NCI-H82 treated with DMSO at 0.1 percent for 48 hours (cell line): ENCODE measurements around the gene LILRB3.
"Not testable (repeated sequence)": the region's sequence is repeated elsewhere in the genome, so short reads cannot be mapped to it uniquely, and the experiment has no call there.

Experiments
- DNase-seq: peaks from one replicate; lab custom pipeline; 2025; ENCODE audit not compliant: unreplicated experiment; lab: John Stamatoyannopoulos, UW

Gene LILRB3

DNA sequence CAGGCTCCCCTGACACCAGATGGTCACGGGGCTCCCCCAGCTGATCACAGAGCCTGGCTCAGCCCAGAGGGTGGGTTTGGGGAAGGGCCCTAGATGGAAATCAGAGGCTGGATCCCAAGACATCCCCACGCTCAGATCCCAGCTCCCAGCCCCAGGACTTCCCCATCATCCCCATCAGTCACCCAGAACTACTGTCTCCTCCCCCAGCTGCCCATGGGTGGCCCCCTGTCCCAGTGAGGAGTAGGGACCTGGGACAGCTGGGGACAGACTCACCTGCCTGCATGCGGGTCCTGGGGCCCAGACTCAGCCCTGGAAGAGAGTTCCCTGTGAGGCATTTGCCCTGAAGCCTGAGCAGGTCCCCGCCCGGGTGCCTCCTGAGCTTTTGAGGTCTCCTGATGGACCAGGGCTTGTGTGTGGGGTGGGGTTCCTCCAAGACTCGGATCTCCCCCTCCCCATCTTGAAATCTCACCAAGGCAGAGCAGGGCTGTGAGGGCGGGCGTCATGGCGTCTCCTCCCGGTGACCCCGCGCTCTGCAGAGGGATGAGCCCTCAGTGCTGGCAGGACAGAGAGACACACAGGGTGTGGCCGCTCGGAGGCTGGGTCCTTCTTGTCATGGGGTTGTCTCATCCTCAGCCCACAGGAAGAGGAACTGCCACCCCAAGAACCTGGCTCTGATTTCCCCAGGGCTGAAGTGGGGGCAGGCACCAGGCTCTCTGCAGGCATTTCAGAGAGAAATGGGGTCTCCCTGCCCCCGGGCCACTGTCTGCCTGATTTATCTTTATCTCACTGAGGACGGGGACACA lies at the start of gene LILRB3:
LILRB3 (minus strand) TSS at position 534 of the 803 bp plus-strand sequence; CDS start at position 503, 31 bp downstream.
- not testable (repeated sequence) for DNase-seq

DNA sequence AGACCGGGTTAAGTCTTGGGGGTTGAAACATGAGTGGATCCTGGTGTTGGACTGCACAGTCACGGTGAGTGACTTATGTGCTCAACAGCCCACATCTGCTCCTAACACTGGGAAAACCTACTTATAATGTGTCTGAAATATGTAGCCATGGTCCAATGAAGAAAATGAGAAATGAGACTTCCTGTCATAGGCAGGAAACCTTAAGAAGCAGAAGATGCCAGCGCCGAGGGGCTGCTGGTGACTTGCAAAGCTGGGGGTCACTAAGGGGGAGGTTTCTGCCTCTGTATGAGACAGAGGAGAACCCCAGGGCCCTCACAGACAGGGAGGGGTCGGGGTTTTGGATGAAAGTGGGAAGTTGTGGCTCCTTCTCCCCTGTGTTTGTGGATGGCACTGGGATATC lies 49.4 kb upstream of the LILRB3 start:
- DNase-seq: not testable (repeated sequence)

DNA sequence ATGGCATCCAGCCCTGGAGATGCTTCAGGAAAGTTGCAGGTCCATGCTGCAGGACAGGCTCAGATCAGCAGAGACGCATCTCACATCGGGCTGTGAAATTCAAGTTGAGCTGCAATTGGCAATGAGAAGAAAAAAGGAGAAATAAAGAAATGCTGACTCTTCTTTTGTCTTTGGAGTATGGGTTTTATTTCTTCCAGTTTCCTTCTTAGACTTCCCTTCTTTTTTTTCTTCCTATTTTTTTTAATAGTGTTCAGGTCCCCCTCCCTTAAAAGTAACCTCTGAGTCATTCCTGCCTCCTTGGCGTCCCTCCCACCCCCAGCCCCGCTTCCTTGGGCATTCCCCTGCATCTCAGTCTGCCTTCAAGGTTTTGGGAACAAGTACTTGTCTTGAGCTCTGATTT lies 48.8 kb upstream of the LILRB3 start:
- not testable (repeated sequence) for DNase-seq

DNA sequence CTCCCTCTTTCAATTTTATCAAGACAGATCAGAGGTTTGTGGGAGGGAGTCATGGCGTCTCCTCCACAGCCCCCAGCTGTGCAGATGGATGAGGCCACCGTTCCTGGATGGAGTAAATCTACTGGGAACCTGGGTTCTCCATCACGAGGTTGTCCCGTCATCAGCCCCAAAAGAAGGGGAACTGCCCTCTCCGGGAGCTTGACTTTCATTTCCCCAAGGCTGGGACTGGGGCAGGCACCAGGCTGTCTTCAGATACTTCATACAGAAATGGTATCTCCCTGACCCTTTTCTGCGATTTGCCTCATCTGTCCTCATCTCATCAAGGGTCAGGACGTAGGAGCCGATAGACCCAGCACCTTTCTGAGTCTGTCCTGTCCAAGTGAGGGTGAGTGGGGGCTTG lies 48.3 kb upstream of the LILRB3 start:
- DNase-seq: no peak

DNA sequence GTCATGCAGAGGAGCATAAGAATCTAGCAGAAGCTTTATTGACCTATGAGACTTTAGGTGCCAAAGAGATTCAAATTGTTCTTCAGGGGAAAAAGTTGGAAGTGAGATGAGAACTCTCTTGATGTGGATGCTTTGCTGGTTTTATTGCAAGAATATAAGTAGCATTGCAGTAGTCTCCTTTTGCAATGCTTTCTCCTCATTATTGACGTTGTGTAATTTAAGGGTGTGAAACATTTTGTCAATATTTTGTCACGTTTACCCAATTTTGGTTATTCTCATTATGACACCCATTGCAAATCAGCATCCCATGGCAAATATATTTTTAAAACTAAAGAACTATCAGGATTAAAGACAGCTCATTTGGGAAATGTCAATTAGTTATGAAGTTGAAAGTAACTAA lies 46.1 kb upstream of the LILRB3 start:
- DNase-seq: no peak

DNA sequence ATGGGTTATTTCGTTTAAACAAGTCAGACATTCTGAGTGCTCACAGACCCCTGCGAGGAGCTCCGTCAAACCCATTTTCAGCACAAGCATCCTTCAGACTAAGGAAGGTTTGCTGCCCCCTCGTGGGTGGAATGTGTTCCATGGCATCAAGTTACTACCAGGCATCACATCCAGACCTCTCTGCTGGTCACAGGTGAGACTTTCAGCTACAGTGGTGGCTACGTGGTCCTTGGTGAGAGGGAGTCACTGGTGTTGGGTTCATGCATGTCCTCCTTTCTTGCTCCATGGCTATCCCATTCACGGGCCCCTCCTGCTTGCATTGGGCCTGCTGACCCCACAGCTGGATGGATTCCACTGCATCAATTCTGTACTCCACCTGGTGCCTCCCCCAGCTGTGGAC lies 43.3 kb upstream of the LILRB3 start:
- DNase-seq: no peak

DNA sequence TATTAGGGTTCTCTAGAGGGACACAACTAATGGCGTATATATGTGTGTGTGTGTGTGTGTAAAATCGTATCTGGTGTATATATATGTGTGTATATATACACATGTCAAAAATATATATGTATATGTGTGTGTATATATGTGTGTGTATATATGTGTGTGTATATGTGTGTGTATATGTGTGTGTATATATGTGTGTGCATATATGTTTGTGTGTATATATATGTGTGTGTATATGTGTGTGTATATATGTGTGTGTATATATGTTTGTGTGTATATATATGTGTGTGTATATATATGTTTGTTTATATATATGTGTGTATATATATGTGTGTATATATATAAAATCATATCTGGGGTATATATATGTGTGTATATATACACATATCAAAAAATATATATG lies 39.7 kb upstream of the LILRB3 start:
- DNase-seq: no peak

DNA sequence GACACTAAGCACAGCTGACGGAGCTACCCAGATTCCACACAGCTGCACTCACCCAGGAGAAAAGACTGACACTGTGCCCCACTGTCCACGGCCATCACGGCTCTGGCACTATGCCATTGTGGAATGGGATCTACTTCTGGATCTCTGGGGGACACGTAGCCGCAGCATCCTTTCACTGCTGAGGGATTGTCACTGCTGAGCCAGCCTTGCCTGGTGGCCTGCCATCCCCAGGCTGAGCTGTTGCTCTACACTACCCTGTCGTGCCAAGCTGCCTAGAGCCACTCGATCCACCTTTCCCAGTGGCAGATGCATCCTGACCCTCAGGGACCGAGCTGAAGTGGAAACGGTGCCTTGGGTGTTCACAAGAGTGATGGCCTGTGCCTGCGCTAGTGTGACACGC lies 39.3 kb upstream of the LILRB3 start:
- DNase-seq: no peak

DNA sequence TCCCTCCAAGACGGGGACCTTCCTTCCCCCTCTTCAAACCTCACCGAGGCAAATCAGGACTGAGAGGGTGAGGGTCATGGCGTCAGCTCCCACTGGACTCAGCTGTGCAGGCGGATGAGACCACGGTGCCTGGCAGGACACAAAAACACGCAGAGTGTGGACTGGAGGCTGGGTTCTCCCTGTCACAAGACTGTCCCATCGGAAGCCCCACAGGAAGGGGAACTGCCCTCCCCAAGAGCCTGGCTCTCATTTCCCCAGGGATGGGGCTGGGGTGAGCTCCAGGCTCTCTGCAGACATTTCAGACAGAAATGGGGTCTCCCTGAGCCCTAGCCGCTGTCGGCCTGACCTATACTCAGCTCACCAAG lies 34.3 kb upstream of the LILRB3 start, which contains the start of gene LILRB5:
LILRB5 (minus strand) TSS at position 158 of the 365 bp plus-strand sequence; CDS start at position 78, 80 bp downstream.
- DNase-seq: no peak

DNA sequence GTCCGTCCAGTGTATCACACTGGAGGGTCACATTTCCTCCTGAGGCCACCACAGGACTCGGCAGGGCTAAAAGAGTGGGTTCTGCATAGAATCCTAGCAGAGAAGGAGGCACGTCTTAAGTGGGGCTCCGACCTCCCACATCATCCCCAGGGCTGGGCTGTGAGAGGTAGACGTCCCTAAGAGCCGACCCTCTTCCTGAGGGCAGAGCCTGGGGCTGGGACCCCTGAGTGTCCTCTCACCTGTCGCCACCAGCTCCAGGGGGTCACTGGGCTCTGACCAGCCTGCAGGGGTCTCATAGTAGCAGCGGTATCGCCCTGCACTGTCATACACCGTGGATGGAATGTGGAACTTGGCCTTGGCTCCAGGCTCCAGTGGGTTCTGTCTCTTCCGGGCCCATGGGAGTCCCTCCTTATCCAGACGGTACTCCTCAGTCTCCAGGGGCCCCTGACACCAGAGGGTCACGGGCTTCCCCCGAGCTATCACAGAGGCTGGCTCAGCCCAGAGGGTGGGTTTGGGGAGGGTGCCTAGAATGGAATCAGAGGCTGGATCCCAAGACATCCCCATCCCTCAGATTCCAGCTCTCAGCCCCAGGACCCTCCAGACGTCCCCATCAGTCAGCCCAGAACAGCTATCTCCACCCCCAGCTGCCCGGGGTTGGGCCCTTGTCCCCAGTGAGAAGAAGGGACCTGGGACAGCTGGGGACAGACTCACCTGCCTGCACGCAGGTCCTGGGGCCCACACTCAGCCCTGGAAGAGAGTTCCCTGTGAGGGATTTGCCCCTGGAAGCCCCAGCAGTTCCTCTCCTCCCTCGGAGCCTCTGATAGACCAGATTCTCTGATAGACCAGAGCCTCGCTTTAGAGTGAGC lies 33.7 kb upstream of the LILRB3 start:
- no peak for DNase-seq

DNA sequence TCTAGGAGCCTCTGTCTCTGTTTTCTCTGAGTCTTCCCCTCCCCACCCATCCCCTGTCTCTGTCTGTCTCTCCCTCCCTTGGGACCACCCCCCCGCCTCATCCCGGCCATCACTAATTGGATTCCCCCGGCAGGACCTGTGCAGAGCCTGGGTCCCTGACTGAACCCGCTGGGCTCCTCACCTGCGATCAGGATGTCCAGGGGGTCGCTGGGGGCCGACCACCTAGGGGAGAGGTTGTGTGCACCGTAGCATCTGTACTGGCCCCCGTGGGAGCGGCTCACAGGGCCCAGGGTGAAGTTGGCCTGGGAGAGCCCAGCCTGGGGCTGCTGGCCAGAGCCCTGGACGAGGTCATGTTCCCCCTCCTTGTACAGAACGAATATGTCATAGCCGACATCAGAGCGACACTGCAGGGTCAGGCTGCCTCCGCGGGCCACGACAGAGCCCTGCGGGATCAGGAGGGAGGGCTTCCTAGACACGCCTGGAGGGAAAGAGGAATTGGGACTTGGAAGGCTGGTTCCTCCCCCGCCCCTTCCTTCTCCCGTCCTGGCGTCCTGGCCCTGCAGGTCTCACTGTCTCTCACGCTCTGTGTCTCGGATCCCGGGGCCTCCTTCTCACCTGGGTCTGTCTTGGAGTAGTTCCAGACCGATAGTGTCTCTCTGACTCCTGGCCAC lies 32.4 kb upstream of the LILRB3 start:
- no peak for DNase-seq

DNA sequence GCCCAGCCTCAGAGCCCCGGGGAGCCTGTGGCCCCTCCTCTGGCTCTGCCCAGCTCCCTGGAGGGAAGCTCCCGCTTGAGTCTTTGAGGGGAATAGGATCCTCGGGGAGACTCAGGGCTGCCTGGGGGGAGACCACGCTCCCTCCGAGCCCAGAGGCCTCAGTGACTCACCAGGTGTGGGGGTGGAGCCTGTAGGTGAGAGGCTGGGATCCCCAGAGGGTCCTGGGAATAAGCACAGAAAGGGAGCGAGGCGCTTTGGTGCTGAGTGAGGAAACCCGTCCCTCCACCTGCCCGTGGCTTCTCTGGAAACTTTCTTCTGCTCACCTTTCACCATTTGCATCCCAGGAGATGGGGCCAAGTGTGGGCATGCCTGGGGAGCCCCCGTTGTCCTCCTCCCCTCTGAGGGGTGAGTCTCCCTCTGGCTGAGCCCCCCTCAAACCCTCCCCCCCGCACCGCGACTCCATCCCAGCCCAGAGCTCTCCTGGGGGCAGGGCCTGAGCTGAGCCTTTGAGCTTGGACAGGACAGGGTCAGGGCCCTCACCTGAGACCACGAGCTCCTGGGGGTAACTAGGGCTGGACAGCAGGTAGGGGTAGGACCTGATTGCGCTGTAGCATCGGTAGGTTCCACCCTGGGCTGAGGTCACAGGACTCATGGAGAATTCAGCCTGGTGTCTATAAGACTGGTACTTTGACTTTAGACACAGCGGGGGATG lies 31.5 kb upstream of the LILRB3 start:
- DNase-seq: no peak

DNA sequence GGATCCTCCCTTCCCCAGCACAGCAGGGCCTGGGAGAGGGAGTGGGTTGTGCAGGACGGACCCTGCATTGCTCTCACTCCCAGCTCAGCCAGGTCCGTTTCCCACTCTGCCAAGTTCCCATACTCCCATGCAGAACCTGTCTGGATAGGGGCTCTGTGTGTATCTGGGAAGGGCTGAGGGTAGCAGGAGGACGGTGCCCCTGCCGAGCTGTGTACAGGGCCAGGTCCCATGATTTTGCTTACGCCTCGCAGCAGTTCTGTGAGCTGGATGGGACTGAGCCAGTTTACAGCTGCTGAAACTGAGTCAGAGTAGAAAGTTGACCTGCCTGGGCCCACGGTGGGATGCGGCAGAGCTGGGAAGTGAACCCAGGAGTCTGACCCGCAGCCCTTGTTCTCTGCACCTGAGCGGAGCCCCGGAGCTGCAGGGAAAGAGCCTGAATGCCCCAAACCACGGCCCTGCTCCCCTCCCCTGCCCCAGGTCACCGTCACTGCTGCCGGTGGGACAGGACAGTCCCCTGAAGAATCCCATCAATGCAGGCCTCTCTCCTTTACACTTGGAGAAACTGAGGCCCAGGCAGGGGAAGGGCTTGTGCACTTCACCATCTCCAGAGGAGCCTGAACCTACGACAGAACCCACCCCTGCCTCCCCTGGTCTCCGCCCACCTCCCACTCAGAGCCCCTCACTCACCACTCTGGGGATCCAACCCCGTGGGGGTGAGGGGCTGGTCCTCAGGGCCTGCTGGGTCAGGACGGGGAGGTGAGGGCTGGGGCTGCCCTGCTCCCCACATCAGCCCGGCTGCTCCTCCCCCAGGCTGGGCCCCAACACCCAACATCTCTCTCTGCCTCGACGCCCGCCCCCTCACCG lies 30.8 kb upstream of the LILRB3 start:
- DNase-seq: no peak

DNA sequence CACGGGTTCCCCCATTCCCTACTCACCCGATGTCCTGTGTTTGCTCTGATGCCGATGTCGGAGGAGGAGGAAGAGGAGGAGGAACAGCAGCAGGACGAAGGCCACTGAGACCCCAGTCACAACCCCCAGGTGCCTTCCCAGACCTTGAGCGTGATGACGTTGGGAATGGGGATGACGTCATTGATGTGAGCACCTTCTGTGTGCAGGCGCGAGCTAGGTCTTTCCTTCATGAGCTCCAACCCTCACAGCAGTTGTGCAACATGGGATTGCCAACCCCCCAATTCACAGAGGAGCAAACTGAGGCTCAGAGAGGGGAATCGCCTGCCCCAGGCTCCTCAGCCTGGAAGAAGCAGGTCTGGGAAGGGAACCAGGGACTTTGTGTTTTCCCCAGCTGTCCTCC lies 30.0 kb upstream of the LILRB3 start:
- DNase-seq: no peak

DNA sequence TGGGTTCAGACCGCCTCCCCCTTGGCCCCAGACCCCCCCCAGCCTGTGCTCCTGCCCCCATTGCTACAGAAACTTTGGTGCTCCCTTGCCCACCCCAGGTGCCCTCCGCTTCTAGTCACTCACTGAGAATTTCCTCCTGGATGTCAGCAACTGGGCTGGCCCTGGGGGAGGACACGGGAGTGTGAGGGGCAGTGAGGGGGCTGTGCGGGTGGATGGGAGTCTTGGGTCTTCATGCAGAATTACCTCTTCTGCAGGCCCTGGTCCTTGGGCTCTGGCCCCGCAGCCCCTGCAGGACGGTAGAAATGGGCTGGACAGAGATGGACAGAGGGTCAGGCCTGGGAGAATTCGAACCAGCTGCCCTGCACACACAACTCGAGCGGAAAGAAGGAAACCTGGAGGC lies 29.4 kb upstream of the LILRB3 start:
- DNase-seq: no peak

DNA sequence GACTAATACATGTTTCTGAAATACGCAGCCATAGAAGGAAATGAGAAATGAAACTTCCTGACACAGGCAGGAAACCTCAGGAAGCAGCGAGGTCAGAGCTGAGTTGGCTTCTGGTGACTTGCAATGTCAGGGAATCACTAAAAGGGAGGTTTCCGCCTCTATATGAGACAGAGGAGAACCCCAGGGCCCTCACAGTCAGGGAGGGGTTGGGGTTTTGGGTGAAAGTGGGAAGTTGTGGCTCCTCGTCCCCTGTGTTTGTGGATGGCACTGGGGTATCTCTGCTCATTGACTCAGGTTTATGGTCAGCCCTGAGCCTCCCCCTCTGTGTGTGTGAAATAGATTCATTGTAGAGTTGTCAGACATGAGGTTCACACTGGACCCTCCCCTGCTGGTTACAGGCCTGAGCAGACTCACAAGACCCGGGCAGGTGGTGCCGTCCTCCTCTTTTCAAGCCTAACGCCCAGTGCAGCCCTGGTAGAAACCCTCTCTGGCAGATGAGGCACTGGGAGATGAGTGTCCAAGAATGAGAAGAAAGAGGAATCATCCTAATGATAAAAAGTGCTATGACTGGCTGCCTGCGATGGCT lies 25.3 kb upstream of the LILRB3 start:
- DNase-seq: no peak

DNA sequence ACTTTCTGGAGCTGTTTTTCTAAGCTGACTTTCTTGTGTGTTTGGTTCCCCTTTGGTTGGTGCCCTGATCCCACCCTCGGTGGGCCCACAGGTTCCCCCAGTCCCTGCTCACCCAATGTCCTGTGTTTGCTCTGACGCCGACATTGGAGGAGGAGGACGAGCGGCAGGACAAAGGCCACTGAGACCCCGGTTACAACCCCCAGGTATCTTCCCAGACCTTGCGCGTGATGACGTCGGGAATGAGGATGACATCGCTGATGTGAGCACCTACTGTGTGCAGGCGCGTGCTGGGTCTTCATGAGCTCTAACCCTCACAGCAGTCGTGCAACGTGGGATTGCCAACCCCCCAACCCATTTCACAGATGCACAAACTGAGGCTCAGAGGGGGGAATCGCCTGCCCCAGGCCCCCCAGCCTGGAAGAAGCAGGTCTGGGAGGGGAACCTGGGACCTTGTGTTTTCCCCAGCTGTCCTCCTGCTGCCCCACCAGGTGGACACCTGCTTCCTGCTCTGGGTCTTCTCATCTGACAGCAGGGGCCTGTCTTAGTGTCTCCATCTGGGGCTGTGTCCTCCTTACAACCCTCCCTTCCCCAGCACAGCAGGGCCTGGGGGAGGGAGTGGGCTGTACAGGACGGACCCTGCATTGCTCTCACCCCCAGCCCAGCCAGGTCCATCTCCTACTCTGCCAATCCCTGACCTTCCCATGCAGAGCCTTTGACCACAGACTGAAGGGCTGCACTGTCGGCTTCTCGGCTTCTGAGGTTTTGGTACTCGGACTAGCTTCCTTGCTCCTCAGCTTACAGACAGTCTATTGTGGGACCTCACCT lies 24.5 kb upstream of the LILRB3 start:
- no peak for DNase-seq

DNA sequence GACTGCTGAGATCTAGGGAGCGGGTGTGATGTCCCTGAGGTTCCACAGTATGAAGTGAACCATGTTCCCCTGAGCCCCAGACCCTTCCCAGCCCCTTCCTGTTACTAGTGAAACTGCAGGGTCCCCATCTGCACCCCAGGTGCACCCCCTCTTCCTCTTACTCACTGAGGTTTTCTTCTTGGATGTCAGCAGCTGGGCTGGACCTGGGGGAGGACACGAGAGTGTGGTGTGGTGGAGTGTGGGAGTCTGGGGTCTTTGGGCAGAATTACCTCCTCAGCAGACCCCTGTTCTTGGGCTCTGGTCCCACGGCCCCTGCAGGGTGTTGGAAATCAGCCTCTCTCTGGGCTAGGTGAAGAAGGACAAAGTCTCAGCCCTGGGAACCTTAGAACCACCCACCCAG lies 23.1 kb upstream of the LILRB3 start:
- DNase-seq: no peak

DNA sequence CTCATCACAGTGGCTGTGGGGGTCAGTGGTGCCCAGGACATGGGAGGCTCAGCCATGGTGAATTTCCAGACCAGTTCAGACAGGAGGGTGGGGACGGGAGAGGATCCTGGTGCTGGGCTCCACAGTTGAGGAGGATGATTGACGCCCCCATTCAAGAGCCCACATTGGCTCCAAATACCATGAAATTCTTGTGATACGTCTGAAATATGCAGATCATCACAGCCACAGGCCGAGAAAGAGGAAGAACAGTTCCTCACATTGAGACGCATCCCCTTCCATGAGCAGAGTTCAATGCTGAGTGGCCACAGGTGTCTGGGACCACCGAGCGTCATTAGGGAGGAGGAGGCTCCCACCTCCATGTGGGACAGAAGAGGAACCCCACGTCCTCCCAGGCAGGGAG lies 21.0 kb upstream of the LILRB3 start:
- not testable (repeated sequence) for DNase-seq
